Measurements from ENCODE around the gene SLCO3A1.

SLCO3A1 gene

GRCh38 chr15:92040350-92040749 lies 186.8 kb downstream of the SLCO3A1 start (continued):
- no peak for TF ChIP-seq KLF17 (tag by site-specific recombination; IDR thresholded peaks at IDR 0.05)

GRCh38 chr15:92041371-92041770 lies 187.9 kb downstream of the SLCO3A1 start:
- H3K27ac ChIP-seq (ENCODE audit: extremely low read depth, low read depth, low read length), result no peak overlapping the region
- no peaks in the 10 kb centered on the region for H3K36me3 ChIP-seq (ENCODE audit: control insufficient read depth in 2 of 2, insufficient read depth in 1 of 2, low read length in 2 of 2)
- ChIA-PET POLR2A (no interaction called here), CTCF (interaction anchor here (0.5 to 0.6 kb wide), 2 partner anchors 738 to 755 kb away, joined by 3 to 4 read pairs; no protein-coding TSS in a partner anchor)
- H3K4me1 ChIP-seq (ENCODE audit: control insufficient read depth, insufficient read depth, low read length), result no peaks in the 10 kb centered on the region
- H3K4me3 ChIP-seq (ENCODE audit: low read depth, low read length), result no peak overlapping the region
- no peaks in the 10 kb centered on the region for H3K9me3 ChIP-seq (ENCODE audit: control insufficient read depth, insufficient read depth, low read depth, low read length)
- TF ChIP-seq ZFP41 (tag by site-specific recombination; IDR thresholded peaks at IDR 0.05; ENCODE audit: borderline replicate concordance) (no peak), ZNF302 (tag by site-specific recombination; IDR thresholded peaks at IDR 0.05; ENCODE audit: low read depth) (no peak), ZNF280D (tag by site-specific recombination; IDR thresholded peaks at IDR 0.05) (no peak), ZNF658 (tag by site-specific recombination; IDR thresholded peaks at IDR 0.05) (no peak), FEZF1 (tag by site-specific recombination; IDR thresholded peaks at IDR 0.05) (no peak), ZNF211 (tag by site-specific recombination; IDR thresholded peaks at IDR 0.05; ENCODE audit: low read depth) (no peak), ZBTB17 (tag by site-specific recombination; IDR thresholded peaks at IDR 0.05) (no peak), ZNF585B (tag by site-specific recombination; IDR thresholded peaks at IDR 0.05) (no peak), ZNF610 (tag by site-specific recombination; IDR thresholded peaks at IDR 0.05; ENCODE audit: borderline replicate concordance) (no peak), ZNF350 (tag by site-specific recombination; IDR thresholded peaks at IDR 0.05) (no peak), ZNF701 (tag by site-specific recombination; IDR thresholded peaks at IDR 0.05) (no peak), SCRT1 (tag by site-specific recombination; IDR thresholded peaks at IDR 0.05; ENCODE audit: borderline replicate concordance) (no peak), ZNF639 (tag by site-specific recombination; IDR thresholded peaks at IDR 0.05) (no peak), GLI4 (tag by site-specific recombination; IDR thresholded peaks at IDR 0.05) (no peak), GLIS2 (tag by site-specific recombination; IDR thresholded peaks at IDR 0.05) (no peak), ZNF292 (tag by site-specific recombination; IDR thresholded peaks at IDR 0.05; ENCODE audit: borderline replicate concordance, low read depth) (no peak), ZBTB21 (tag by site-specific recombination; IDR thresholded peaks at IDR 0.05) (no peak), ZNF146 (tag by site-specific recombination; IDR thresholded peaks at IDR 0.05) (no peak), ZSCAN5A (tag by site-specific recombination; IDR thresholded peaks at IDR 0.05) (no peak), ZNF76 (tag by site-specific recombination; IDR thresholded peaks at IDR 0.05; ENCODE audit: borderline replicate concordance, low read depth) (no peak)
